ENCODE data around the gene MAN1C1. TPM values are rescaled to one million over a fixed set of nuclear protein-coding genes. Genes with fewer than 3 reads are reported as not detected.

The MAN1C1 gene
- total and polyA plus RNA-seq, 2 donors (not counting 1 experiment from before 2014, with no cell fraction given) = 0.31 to 0.89 TPM

- peaks cover 40% of the 10 kb centered on the region for H3K79me2 ChIP-seq (ENCODE audit: control insufficient read depth, insufficient read depth, low read length)
- Mint-ChIP-seq H3K9me3 (ENCODE audit: insufficient read depth) (no peaks in the 10 kb centered on the region), H3K4me1 (peaks cover 29% of the 10 kb centered on the region), H3K27me3 (no peaks in the 10 kb centered on the region), H3K27ac (peak overlapping the region; percentile 94), H3K4me3 (peak overlapping the region; percentile 95)
- under 1% methylated on average over 67 of the region's 67 CpGs for WGBS (ENCODE audit: insufficient coverage)
- peak overlapping the region; percentile 89 for H2AFZ ChIP-seq (ENCODE audit: insufficient read depth, low read depth, low read length, poor library complexity, severe bottlenecking)
- no peaks in the 10 kb centered on the region for H3K27me3 ChIP-seq (replicated peaks in 1 of 4; ENCODE audit: control extremely low read depth in 1 of 4, control insufficient read depth in 3 of 4, insufficient read depth in 4 of 4, low read length in 3 of 4)
- peak overlapping the region; percentile 83 for H3K9ac ChIP-seq (ENCODE audit: low read length)
- peaks cover 0 to 3% of the 10 kb centered on the region in 2 experiments for H3K36me3 ChIP-seq (replicated peaks in 1 of 2; ENCODE audit: control extremely low read depth in 1 of 2, control insufficient read depth in 1 of 2, extremely low read depth in 1 of 2, insufficient read depth in 2 of 2, low read length in 1 of 2)
- ChIA-PET POLR2A (interaction anchor here (0.5 to 1.7 kb wide), 8 partner anchors 10 to 1719 kb away, joined by 3 to 8 read pairs (median 4); partner anchors contain the start of genes PAQR7, RSRP1 and SYF2), CTCF (interaction anchor here (0.8 to 2.9 kb wide), 5 partner anchors 10 to 75 kb away, joined by 4 to 18 read pairs (median 5); no protein-coding TSS in a partner anchor)
- intact Hi-C loops (cut with micrococcal nuclease) = loop anchor here (1.0 to 2.0 kb wide), 5 partner anchors 39 to 390 kb away; partner anchors contain the start of genes AUNIP, MACO1, MAN1C1 and PAFAH2
- ATAC-seq (ENCODE audit: low read depth) (peak; percentile 48), DNase-seq (peak; percentile 85)
- peak overlapping the region; percentile 41 to 99 (median 84) for H3K4me3 ChIP-seq (ENCODE audit: control extremely low read depth in 1 of 5, extremely low read depth in 1 of 5, insufficient read depth in 1 of 5, low read depth in 2 of 5, low read length in 4 of 5)
- H3K27ac ChIP-seq (ENCODE audit: low read length in 2 of 2) = peak overlapping the region; percentile 76 to 84
- no peak for TF ChIP-seq CTCF (IDR thresholded peaks at IDR 0.05)
- no peak for TF ChIP-seq EZH2 (IDR thresholded peaks at IDR 0.05; ENCODE audit: borderline replicate concordance, insufficient read depth, low read depth, low read length, poor library complexity, severe bottlenecking)
- H3K4me2 ChIP-seq (replicated peaks; ENCODE audit: low read depth, low read length, poor library complexity, severe bottlenecking) = peak overlapping the region; percentile 94
- H3K9me3 ChIP-seq (ENCODE audit: control extremely low read depth in 1 of 3, control insufficient read depth in 2 of 3, insufficient read depth in 1 of 3, low read length in 2 of 3) = no peaks in the 10 kb centered on the region
- H4K20me1 ChIP-seq (ENCODE audit: control insufficient read depth, insufficient read depth, low read length, poor library complexity, severe bottlenecking) = peaks cover 22% of the 10 kb centered on the region
- peaks cover 18 to 24% of the 10 kb centered on the region in 2 donors for H3K4me1 ChIP-seq (ENCODE audit: control insufficient read depth in 2 of 2, insufficient read depth in 2 of 2, low read length in 2 of 2)
These were observed 203.9 kb downstream of the MAN1C1 start for GRCh38 chr1:25820247-25821111.
